ENCODE measurements around the gene RNF217. TPM values are rescaled to one million over a fixed set of nuclear protein-coding genes. Genes with fewer than 3 reads are reported as not detected.

Gene RNF217
- total RNA-seq, 1 donor from 2014 or later, result 14.2 TPM

GRCh38 chr6:125140808-125141207, 178.6 kb downstream of the RNF217 start:
- FAIRE-seq, result no peak
- TF ChIP-seq CTCF (IDR thresholded peaks at IDR 0.05; ENCODE audit: insufficient read depth, low read length, severe bottlenecking), result no peak

More at GRCh38 chr6:125140808-125141207, 178.6 kb downstream of the RNF217 start:
- DNase-seq (ENCODE audit: low read depth), result no peak
- Histone ChIP-seq H3K4me3 (ENCODE audit: low read depth, low read length) (no peak overlapping the region), H3K27me3 (ENCODE audit: control insufficient read depth, insufficient read depth, low read length) (no peaks in the 10 kb centered on the region), H3K36me3 (ENCODE audit: control insufficient read depth, insufficient read depth, low read length) (no peaks in the 10 kb centered on the region)

Other genes starting within 250 kb of the RNF217 start
- gene TPD52L1, start 191.3 kb downstream of the RNF217 start, total RNA-seq, result 164 and 318 TPM in 2 replicates